Epithelial cell of proximal tubule (primary cell): Measurements from ENCODE around the gene ATRN. TPM values are rescaled to one million over a fixed set of nuclear protein-coding genes. Genes with fewer than 3 reads are reported as not detected.

ENCODE experiments used
- DNase-seq: peaks from one replicate; pipeline ENCODE4 v3.0.0-alpha.2; 2011; ENCODE audit warnings: low read depth
- H3K4me3 ChIP-seq: 2 replicates; pipeline ENCODE4 v1.5.1; 2011; ENCODE audit warnings: low read depth, mild to moderate bottlenecking, low read length
- CTCF ChIP-seq: conservative IDR thresholded peaks from 2 replicates; pipeline ENCODE4 v1.5.1; 2012; ENCODE audit warnings: low read depth, mild to moderate bottlenecking, low read length
- total RNA-seq: library from RNA; depleted of rRNA; stranded (reverse); fragments of >200 nt; gene quantifications from 2 replicates; pipeline ENCODE4 v1.2.3, GENCODE V29; 2015

Gene ATRN
- total RNA-seq, 1 donor from 2014 or later = 15.4 TPM

GRCh38 chr20:3433744-3434143, 37.1 kb upstream of the ATRN start:
- TF ChIP-seq CTCF = no peak
- DNase-seq = no peak
- H3K4me3 ChIP-seq = no peak overlapping the region

- DNase-seq = no peak
- no peak for TF ChIP-seq CTCF
Observed at GRCh38 chr20:3434232-3434631, 36.6 kb upstream of the ATRN start.

GRCh38 chr20:3436864-3437574, 33.8 kb upstream of the ATRN start:
- TF ChIP-seq CTCF = no peak
- no peak for DNase-seq
- H3K4me3 ChIP-seq = no peak overlapping the region

More at GRCh38 chr20:3434232-3434631, 36.6 kb upstream of the ATRN start:
- H3K4me3 ChIP-seq = no peak overlapping the region

GRCh38 chr20:3446779-3447178, 24.0 kb upstream of the ATRN start:
- H3K4me3 ChIP-seq = no peak overlapping the region
- TF ChIP-seq CTCF = no peak
- no peak for DNase-seq

GRCh38 chr20:3447321-3447720, 23.5 kb upstream of the ATRN start:
- DNase-seq = no peak
- no peak overlapping the region for H3K4me3 ChIP-seq
- no peak for TF ChIP-seq CTCF

- no peak for DNase-seq
- H3K4me3 ChIP-seq = no peak overlapping the region
- TF ChIP-seq CTCF = no peak
Observed at GRCh38 chr20:3449319-3449718, 21.5 kb upstream of the ATRN start.

- no peak for DNase-seq
- no peak for TF ChIP-seq CTCF
- no peak overlapping the region for H3K4me3 ChIP-seq
Observed at GRCh38 chr20:3452136-3452535, 18.7 kb upstream of the ATRN start.
